HepG2 (cell line): ENCODE results near the gene SLC39A1. TPM values are rescaled to one million over a fixed set of nuclear protein-coding genes. Genes with fewer than 3 reads are reported as not detected.

ENCODE experiments used
- ATAC-seq: fragments of 200-7000 bp; cut with Tn5 transposase; 3 replicates; pipeline ENCODE4 v1.9.1; 2020; ENCODE audit warnings: mild to moderate bottlenecking, moderate library complexity
- BruUV-seq: library from RNA; stranded (reverse); fragments of 400-500 nt; replicated peaks from 2 replicates; lab custom pipeline; 2021; lab: Mats Ljungman, UMichigan
- CTCF ChIA-PET: fragments of 300-600 bp; formaldehyde crosslinking; extraction: SDS; loops from one replicate; lab custom pipeline; 2021; ENCODE audit warnings: low total read pairs, inconsistent platforms, low intra/inter-chr PET ratio; lab: Yijun Ruan, JAX
- POLR2A ChIA-PET: fragments of 350-600 bp; sonication (Branson Sonifier 250); formaldehyde crosslinking; loops from one replicate; lab custom pipeline; 2020; ENCODE audit warnings: antibody characterized with exemption, inconsistent platforms; lab: Yijun Ruan, JAX
- DNase-seq: peaks from one replicate; pipeline ENCODE4 v3.0.0-alpha.2; 2015; ENCODE audit warnings: low spot score
- FAIRE-seq: peaks from 3 replicates; lab custom pipeline; 2011; peaks lifted over from hg19 to GRCh38; lab: Jason Lieb, UNC
- H2AFZ ChIP-seq: one replicate; pipeline ENCODE4 v1.6.1; 2011; ENCODE audit warnings: low read length, inconsistent platforms
- H3K27ac ChIP-seq: fragments of 300-600 bp; 3 replicates; pipeline ENCODE4 v1.8.0; 2011; ENCODE audit warnings: mixed run types, mild to moderate bottlenecking, mixed read lengths, low read length, inconsistent platforms; ENCODE audit not compliant: insufficient read depth; ENCODE audit errors: extremely low read length
- H3K27me3 ChIP-seq, 2 experiments: fragments of 200-600 bp in 1 of 2; 2 replicates in 1 of 2; 3 replicates in 1 of 2; pipeline versions ENCODE4 v1.6.0 to v1.8.0; 2011; ENCODE audit warnings: low read length in 2 of 2, mild to moderate bottlenecking in 2 of 2, moderate library complexity in 2 of 2, inconsistent platforms in 1 of 2; ENCODE audit not compliant: insufficient read depth in 2 of 2, control insufficient read depth in 1 of 2
- H3K36me3 ChIP-seq, 2 experiments: fragments of 200-600 bp in 1 of 2; replicated peaks in 1 of 2; 2 replicates in 1 of 2; 3 replicates in 1 of 2; pipeline versions ENCODE4 v1.5.1 to v1.8.0; 2011; ENCODE audit warnings: low read length in 2 of 2, inconsistent platforms in 1 of 2; ENCODE audit not compliant: insufficient read depth in 2 of 2, control insufficient read depth in 1 of 2
- H3K4me1 ChIP-seq: 2 replicates; pipeline ENCODE4 v1.5.1; 2012; ENCODE audit warnings: low read length, inconsistent platforms; ENCODE audit not compliant: insufficient read depth
- H3K4me2 ChIP-seq: 2 replicates; pipeline ENCODE4 v1.6.0; 2011; ENCODE audit warnings: low read depth, low read length, inconsistent platforms
- H3K4me3 ChIP-seq, 3 experiments: fragments of 200-600 bp in 1 of 3; sonication (generic), shearing (Covaris generic) in 1 of 3; replicated peaks in 1 of 3; 2 replicates each; pipeline ENCODE4 v1.5.1; 2011 to 2016; ENCODE audit warnings: low read length in 3 of 3, inconsistent platforms in 2 of 3, low read depth in 2 of 3, mild to moderate bottlenecking in 2 of 3, control low read depth in 1 of 3, mixed read lengths in 1 of 3; ENCODE audit not compliant: insufficient read depth in 1 of 3
- H3K79me2 ChIP-seq: one replicate; pipeline ENCODE4 v1.6.1; 2011; ENCODE audit warnings: low read length, inconsistent platforms; ENCODE audit not compliant: insufficient read depth
- H3K9ac ChIP-seq: 2 replicates; pipeline ENCODE4 v1.6.0; 2011; ENCODE audit warnings: mild to moderate bottlenecking, low read depth, low read length, inconsistent platforms; ENCODE audit not compliant: insufficient read depth
- H3K9me3 ChIP-seq: 2 replicates; pipeline ENCODE4 v1.5.1; 2012; ENCODE audit warnings: mild to moderate bottlenecking, low read length
- H4K20me1 ChIP-seq: 2 replicates; pipeline ENCODE4 v1.6.0; 2011; ENCODE audit warnings: inconsistent platforms, mild to moderate bottlenecking, low read length, moderate library complexity; ENCODE audit not compliant: insufficient read depth
- BCL6 ChIP-seq: IDR thresholded peaks from 2 replicates; pipeline ENCODE4 v1.6.1; 2016; ENCODE audit warnings: missing genetic modification reagents, missing compliant biosample characterization
- FOXP4 ChIP-seq: sonication (generic); formaldehyde crosslinking; IDR thresholded peaks from 2 replicates; pipeline ENCODE4 v1.4.0; 2020; ENCODE audit warnings: missing genetic modification reagents
- KLF13 ChIP-seq: sonication (generic); formaldehyde crosslinking; IDR thresholded peaks from 2 replicates; pipeline ENCODE4 v1.4.0; 2020; ENCODE audit warnings: mild to moderate bottlenecking, missing genetic modification reagents
- SNAPC2 ChIP-seq: sonication (generic); formaldehyde crosslinking; IDR thresholded peaks from 2 replicates; pipeline ENCODE4 v1.8.1; 2022; ENCODE audit warnings: mild to moderate bottlenecking, missing genetic modification reagents
- SOX5 ChIP-seq: IDR thresholded peaks from 2 replicates; pipeline ENCODE4 v1.6.1; 2016; ENCODE audit warnings: borderline replicate concordance
- ZBTB10 ChIP-seq: sonication (generic); formaldehyde crosslinking; IDR thresholded peaks from 2 replicates; pipeline ENCODE4 v1.4.0; 2020; ENCODE audit warnings: missing genetic modification reagents, borderline replicate concordance
- ZBTB42 ChIP-seq: sonication (generic); formaldehyde crosslinking; IDR thresholded peaks from 2 replicates; pipeline ENCODE4 v1.5.0; 2020; ENCODE audit warnings: mild to moderate bottlenecking, missing genetic modification reagents
- ZNF253 ChIP-seq: sonication (generic); formaldehyde crosslinking; IDR thresholded peaks from 2 replicates; pipeline ENCODE4 v1.8.0; 2022; ENCODE audit warnings: mild to moderate bottlenecking, missing genetic modification reagents, borderline replicate concordance
- ZNF646 ChIP-seq: sonication (generic); formaldehyde crosslinking; IDR thresholded peaks from 2 replicates; pipeline ENCODE4 v1.9.0; 2021; ENCODE audit warnings: mild to moderate bottlenecking, missing genetic modification reagents
- ZSCAN12 ChIP-seq: sonication (generic); formaldehyde crosslinking; IDR thresholded peaks from 2 replicates; pipeline ENCODE4 v1.9.0; 2021; ENCODE audit warnings: mild to moderate bottlenecking, missing genetic modification reagents
- ZSCAN29 ChIP-seq: sonication (generic); formaldehyde crosslinking; conservative IDR thresholded peaks from 2 replicates; pipeline ENCODE4 v1.4.0; 2020; ENCODE audit warnings: mild to moderate bottlenecking, missing genetic modification reagents
- WGBS: methylation state at CpG from one replicate; pipeline ENCODE4 v1.1.6; 2017; ENCODE audit warnings: low lambda C conversion rate; 5-methylcytosine and 5-hydroxymethylcytosine counted together
- in situ Hi-C: cut with HindIII; loops from 2 replicates; pipeline ENCODE4 v1.10.0; 2017; ENCODE audit warnings: low pct_unique_long_range_greater_than_20kb; ENCODE audit not compliant: extremely low pct_ligation_motif_present
- intact Hi-C: fragments of 100-400 bp; cut with micrococcal nuclease; formaldehyde crosslinking; loops from one replicate; pipeline ENCODE4 v1.10.0; 2022; ENCODE audit not compliant: unreplicated experiment
- polyA plus RNA-seq, 8 experiments: library from polyadenylated mRNA; depleted of rRNA in 3 of 8; stranded (reverse) in 7 of 8; unstranded in 1 of 8; fragments of >200 nt; fragmentation: Illumina TruSeq in 4 of 8; extraction: Trizol in 4 of 8; gene quantifications; 2 replicates each; pipeline versions ENCODE4 v1.2.1 to v1.2.3, GENCODE V29; 2011 to 2016; ENCODE audit warnings: low read depth in 4 of 8, missing spikeins in 1 of 8, mixed read lengths in 1 of 8; ENCODE audit not compliant: insufficient read depth in 1 of 8
- total RNA-seq, 5 experiments: library from RNA; depleted of rRNA; stranded (reverse); fragments of >200 nt; fragmentation: Illumina TruSeq; extraction: Trizol; gene quantifications; 2 replicates each; pipeline ENCODE4 v1.2.3, GENCODE V29; 2016; ENCODE audit warnings: low read depth in 1 of 5

The SLC39A1 gene
- total and polyA plus RNA-seq, 2 of the 13 experiments (the other 11 are each of a cell fraction or from before 2014, with no cell fraction given) = 71.2 to 78.4 TPM

GRCh38 chr1:153945131-153945794, 18.1 kb downstream of the SLC39A1 start:
- Histone ChIP-seq H3K4me1 (peaks cover 40% of the 10 kb centered on the region), H3K4me3 (peak overlapping the region; percentile 71 to 98 (median 81)), H2AFZ (no peak overlapping the region), H3K9ac (peak overlapping the region; percentile 82), H3K27ac (peak overlapping the region; percentile 71), H3K4me2 (peak overlapping the region; percentile 87), H4K20me1 (no peaks in the 10 kb centered on the region), H3K36me3 (peaks cover 11 to 49% of the 10 kb centered on the region in 2 experiments; a peak in 4 of 5 replicates), H3K79me2 (peaks cover 11% of the 10 kb centered on the region), H3K27me3 (no peaks in the 10 kb centered on the region), H3K9me3 (no peaks in the 10 kb centered on the region)
- ChIA-PET POLR2A (interaction anchor here (1.0 to 5.3 kb wide), 10 partner anchors 9 to 46 kb away, joined by 3 to 43 read pairs (median 18); partner anchors contain the start of genes CREB3L4, CRTC2, GATAD2B and JTB), CTCF (no interaction called here)
- ATAC-seq = peak; percentile 17
- WGBS = 58% methylated on average over 12 of the region's 12 CpGs
- FAIRE-seq = no peak
- intact Hi-C loops (loop anchor here (5.0 kb wide), 1 partner anchor 327 kb away; the partner anchor contains the start of gene HAX1), in situ Hi-C loops (loop anchor here (10.0 kb wide), 1 partner anchor 120 kb away; no protein-coding TSS in a partner anchor)
- BruUV-seq = no TSS peak
- no peak for DNase-seq
- TF ChIP-seq BCL6 (CRISPR knock-in tag) (no peak), ZNF253 (CRISPR knock-in tag) (no peak), ZSCAN29 (CRISPR knock-in tag) (no peak), FOXP4 (CRISPR knock-in tag) (no peak), KLF13 (CRISPR knock-in tag) (no peak), ZBTB42 (CRISPR knock-in tag) (no peak), ZNF646 (CRISPR knock-in tag) (peak; percentile 83; the same call in 1 of the 2 replicates), ZSCAN12 (CRISPR knock-in tag) (no peak), SOX5 (no peak), SNAPC2 (CRISPR knock-in tag) (no peak), ZBTB10 (CRISPR knock-in tag) (no peak)
